HG02884 (cell line): ENCODE data around the gene KIF13A.
"Not testable (repeated sequence)": the region's sequence is repeated elsewhere in the genome, so short reads cannot be mapped to it uniquely, and the experiment has no call there.

Experiments used
- ATAC-seq: cut with Tn5 transposase; IDR thresholded peaks from one replicate; pipeline ENCODE4 v1.9.1; 2021; ENCODE audit warnings: mild to moderate bottlenecking, moderate library complexity; ENCODE audit not compliant: unreplicated experiment

The KIF13A gene

DNA sequence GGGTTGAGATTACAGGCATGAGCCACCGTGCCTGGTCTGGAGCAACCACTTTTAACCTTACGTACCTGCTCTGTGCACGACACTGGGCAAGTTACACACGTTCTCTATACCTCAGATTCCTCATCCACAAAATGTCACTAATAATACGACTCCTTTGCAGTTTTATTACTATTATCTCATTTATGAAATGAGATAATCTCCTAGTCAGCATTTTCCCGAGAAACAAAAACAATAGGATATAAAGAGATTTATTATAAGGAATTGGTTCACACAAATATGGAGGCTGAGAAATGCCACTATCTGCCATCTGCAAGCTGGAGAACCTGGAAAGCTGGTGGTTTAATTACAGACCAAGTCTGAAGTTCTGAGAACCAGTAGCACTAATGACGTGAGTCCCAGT, 12.0 kb upstream of the KIF13A start:
- no peak for ATAC-seq

DNA sequence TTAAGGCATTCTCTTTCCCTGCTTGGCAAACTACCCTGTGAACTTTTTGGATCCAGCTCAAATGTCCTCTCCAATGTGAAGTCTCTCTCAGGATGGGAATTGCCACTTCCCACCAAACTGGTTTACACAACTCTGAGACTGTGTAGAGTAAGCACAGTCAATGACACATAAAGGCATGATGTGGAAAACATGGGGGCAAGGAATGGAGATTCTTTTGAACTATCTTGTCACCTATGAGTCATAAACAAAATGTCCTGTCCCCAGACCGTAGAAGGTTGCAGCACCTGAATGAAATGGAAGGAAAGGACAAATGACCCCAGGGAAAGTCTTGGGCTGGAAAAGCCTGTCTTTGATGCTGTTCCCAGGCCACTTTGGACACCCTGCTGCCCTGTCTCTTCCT, 11.0 kb upstream of the KIF13A start:
- no peak for ATAC-seq

DNA sequence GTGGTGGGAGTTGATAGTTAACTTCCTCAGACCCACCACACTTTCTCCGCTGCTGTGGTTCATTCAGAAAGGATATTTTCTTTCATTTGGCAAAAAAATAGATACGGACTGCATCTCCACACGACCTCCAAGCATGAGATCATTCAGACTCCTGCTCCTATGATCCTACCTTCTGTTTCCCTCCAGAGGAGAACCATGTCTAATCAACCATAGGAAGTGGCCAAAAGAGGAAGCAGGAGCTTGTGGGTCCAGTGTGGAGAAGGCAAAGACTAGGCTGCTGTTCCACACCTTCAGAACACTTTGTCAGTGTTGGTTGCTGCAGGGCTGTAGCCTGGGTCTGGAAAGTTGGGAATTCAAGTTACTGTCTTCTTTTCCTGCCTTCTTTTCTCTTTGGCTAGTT, 10.6 kb upstream of the KIF13A start:
- ATAC-seq = no peak

DNA sequence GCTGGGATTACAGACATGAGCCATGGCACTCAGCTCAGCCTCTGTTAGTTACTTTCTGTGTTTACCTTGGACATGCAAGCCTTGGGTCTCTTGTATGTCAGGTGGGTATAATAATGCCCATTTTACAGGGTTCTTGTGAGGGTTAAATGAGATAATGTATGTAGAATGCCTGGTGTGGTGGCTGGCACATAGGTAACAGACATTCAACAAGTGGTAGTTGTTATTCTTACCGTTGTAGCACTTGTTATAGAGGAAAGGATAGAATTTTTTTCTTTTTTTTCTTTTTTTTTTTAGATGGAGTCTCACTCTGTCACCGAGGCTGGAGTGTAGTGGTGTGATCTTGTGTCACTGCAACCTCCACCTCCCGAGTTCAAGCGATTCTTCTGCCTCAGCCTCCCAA, 8.0 kb upstream of the KIF13A start:
- ATAC-seq = no peak

DNA sequence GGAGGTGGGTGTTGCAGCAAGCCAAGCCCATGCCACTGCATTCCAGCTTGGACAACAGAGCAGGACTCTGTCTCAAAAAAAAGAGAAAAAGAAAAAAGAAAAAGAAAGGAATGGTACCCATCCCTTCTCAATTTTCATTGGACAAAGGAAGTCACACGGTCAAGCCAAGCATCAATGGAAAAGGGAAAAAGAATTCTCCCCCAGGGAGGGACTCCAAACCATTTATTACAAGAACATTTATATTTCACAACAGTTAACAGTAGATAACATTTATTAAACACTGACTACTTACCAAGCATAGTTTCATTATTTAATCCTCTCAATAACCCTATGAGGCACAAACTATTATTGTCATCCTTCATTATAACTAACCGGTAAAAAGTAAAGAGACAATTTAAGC, 6.6 kb upstream of the KIF13A start:
- ATAC-seq = no peak

DNA sequence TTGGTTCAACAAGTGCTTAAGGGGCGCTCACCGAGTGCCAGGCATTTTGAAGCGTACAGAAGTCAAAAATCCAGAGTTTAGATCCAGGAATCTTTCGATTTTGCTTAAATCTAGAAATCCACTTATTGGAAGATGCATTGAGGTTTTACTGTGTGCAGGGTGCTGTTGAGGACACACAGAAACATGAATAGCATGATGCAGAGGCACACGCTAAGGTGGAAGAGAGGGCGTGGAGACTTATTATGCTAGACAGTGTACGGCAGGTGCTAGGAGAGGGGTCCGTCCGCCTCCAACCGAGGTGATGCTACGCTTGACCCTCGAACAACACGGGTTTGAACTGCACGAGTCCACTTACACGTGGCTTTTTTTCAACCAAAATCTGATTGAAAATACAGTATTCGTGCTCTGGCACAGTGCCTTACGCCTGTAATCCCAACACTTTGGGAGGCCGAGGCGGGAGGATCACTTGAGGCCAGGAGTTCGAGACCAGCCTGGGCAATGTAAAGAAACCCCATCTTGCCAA, 1.0 kb upstream of the KIF13A start:
- no peak for ATAC-seq

DNA sequence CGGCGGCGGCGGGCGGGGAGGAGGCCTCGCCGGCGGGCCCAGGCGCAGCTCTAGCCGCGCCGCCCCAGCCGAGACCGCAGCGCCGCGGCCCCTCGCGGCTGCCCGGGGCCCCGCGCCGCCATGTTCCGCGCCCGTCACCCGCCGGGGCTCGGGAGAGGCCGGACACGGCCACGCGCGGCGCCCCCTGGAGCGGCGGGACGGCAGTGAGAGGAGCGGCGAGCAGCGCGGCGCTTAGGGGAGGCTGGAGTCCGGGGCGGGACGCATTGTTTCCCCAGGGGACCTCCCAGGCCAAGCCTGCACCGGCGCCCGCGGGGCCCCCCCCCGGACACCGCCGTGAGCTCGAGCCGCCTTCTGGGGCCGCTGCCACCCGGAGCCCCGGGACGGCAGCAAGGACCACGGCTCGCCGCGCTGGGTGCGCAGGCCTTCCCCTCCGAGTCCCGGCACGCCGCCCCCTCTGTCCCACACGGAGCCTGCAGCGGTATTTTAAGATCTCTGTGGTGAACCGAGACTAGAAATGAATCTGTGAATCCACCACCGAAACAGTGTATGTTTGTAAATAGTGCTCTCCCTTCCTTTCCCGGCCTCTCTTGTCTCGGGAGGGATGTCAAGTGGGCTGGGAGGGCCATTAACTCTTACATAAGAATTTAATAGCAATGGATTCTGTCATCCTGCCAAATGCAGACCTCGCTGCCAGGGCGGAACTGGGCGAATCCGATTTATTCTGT, 424 bp upstream of the KIF13A start:
- peak; percentile 82 for ATAC-seq

DNA sequence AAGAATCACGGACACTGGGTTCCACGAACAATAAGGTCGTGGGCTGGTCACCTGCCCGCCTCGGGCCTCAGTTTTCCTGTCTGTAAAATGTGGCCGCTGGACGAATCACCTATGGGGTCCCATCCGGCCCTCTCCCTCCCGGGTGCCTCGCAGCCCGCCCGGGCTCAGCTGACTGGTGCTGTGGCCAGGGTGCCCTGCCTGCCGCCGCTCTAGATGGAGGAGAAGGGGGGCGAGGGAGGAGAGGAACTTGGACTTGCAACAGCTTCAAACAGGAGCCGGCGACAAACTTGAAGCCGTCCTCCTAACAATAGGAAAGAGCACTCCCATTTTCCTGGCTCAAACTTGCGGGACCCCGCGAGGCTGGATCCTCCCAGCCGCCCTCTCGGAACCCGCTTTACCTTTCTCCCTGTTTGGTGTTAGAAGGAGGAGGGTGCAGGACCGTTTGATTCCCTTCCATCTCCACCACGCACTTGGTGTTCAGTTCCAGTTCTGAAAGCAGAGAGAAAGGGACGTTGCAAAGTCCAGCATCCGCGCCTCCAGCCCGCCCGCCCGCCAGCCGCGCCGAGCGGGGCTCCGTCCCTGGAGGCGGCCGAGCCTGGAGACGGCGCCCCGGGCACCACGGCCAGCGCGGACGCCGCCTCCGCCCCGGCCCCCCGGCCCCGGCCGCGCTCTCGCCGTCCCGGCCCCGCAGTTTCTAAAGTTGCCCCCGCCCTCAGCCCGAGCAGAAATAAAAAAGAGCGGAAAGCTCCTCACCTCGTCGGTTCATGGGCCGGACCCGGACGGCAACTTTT, 584 bp downstream of the KIF13A start:
- peak; percentile 14 for ATAC-seq

DNA sequence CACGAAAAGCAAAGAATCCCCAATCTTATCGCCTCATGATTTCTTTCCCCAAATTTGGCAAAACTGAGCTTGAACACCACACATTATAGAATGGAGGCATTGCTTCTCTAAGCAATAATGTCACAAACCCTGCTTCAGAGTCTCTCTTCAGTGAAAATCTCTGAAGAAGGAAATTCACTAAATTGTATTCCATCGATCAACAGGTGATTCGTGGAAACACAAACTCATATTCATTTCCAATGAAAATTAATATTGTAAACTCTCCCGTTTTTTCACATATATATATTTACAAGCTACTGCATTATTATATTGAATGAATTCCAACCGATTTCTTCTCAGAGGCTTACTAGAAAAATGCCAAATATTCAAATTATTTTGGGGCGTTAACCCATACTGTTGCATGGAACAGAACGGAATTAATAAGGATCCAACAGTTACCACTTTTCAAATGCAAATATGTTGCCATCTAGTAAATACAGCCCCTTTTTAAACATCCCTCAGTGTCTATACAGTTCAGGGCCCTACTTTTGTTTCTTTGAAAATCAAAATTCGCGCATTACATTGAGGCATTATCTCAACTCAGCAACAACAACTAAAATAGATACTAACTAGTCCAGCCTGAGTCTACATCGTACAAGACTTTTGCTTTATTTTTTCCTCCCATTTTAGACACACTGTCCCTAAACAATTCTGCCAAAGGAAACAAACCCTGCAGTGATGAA, 1.3 kb downstream of the KIF13A start:
- ATAC-seq = no peak

DNA sequence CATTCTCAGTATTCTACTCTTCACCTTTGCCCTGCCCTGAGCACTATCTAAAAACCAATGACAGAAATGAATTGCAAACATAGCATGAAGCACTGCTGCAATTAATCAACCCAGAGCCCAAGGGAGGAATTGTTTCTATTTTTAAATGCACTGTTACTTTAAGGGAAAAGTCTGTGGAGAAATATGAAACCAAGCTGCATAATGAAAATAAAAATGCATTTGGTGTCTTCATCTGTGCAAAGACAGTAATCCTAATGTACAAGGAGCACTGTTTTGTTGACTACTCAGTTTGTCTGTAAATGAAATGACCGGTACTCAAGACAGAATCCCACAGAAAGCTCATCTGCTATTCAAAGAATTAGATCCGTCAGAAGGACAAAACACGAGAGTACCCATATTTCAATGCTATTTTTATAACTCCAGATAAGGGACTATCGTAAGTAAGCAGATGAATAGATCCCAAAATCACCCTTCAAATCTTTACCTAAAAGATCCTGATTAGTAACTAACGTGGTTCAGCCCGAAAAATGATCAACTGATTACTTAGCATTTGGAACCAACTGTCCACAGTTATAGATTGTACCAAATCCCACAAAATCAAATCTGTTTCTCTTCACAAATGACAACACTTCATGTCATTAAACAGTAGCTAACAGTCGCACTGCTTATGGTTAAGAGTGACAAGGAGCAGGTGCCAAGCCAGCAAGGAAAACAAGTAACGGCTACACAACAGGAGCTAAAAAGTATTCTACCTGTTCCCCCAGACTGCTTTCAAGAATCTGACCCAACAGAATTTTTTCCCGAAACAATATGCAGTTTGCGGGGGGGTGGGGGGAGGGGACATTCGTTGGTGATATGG, 2.4 kb downstream of the KIF13A start:
- ATAC-seq = no peak

DNA sequence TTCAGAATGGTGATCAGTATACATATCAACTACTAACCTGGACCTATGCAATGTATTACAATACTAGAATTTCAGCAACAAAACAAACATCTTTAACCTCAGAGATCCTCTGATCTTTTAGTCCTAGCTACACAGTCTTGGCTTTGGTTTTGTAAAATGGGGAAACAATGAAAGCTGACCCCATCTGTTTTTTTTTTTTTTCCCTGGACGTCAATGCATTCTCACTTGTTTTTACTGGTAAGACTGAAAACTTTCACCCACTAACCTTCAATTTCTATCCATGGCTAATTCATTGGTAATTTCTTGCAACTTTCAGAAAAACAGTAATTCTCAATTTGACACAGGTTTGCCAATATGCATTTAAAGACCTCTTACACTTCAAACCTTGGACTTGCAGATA, 3.0 kb downstream of the KIF13A start:
- no peak for ATAC-seq

DNA sequence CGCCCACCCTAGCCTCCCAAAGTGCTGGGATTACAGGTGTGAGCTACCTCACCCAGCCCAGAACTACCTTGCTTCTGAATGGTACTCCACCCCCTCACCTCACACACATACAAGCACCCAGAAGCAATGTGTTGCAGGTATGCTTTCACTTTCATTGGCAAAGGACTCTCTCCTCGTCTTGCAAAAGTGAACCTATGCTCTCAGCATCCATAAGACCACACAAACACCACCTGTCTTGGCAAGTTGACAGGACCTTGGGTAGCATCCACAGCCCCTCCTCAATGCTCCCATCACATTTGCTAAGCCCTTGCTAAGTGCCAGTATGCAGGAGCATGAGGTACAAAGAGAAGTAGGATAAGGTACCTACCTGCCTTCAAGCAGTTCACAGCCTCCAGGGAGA, 3.7 kb downstream of the KIF13A start:
- no peak for ATAC-seq

DNA sequence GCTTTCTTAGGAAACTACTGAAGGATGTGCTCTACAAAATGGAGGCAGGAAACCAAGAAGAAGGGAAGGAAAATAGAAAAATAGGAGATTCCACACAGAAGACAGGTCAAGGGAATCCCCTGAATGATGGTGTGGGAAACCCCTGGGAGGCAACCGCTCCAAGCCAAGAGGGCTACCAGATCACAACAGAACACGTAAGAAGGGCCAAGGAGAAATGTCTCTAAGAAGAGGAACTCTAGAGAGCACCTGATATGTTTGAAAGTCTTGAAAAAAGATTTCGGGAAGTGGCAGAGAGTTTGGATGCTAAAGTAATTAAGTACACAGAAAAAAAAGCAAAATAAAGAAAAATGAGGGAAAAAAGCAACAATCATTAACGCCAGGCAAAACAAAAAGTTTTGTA, 7.1 kb downstream of the KIF13A start:
- ATAC-seq = no peak

DNA sequence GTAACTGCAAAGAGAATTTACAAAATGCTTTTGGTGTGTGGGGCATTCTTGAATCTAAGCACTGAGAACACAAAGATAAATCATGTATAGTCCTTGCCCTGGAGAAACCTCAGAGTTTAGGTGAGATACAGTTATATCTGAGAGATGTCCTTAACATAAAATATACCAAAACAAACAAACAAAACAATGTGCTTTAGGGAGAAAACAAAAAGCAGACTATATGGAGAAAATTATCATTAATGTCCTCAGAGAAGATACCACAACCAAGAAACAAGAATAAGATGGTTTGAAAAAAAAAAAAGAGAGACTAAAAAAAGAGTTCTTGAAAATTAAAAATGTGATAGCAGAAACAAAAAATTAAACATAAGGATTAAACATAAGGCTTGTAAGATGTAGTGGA, 8.0 kb downstream of the KIF13A start:
- ATAC-seq = no peak

DNA sequence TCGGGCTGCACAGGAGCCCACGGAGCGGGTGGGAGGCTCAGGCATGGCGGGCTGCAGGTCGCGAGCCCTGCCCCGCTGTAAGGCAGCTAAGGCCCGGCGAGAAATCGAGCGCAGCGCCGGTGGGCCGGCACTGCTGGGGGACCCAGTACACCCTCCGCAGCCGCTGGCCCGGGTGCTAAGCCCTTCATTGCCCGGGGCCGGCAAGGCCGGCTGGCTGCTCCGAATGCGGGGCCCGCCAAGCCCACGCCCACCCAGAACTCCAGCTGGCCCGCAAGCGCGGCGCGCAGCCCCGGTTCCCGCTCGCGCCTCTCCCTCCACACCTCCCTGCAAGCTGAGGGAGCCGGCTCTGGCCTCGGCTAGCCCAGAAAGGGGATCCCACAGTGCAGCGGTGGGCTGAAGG, 11.2 kb downstream of the KIF13A start:
- not testable (repeated sequence) for ATAC-seq

DNA sequence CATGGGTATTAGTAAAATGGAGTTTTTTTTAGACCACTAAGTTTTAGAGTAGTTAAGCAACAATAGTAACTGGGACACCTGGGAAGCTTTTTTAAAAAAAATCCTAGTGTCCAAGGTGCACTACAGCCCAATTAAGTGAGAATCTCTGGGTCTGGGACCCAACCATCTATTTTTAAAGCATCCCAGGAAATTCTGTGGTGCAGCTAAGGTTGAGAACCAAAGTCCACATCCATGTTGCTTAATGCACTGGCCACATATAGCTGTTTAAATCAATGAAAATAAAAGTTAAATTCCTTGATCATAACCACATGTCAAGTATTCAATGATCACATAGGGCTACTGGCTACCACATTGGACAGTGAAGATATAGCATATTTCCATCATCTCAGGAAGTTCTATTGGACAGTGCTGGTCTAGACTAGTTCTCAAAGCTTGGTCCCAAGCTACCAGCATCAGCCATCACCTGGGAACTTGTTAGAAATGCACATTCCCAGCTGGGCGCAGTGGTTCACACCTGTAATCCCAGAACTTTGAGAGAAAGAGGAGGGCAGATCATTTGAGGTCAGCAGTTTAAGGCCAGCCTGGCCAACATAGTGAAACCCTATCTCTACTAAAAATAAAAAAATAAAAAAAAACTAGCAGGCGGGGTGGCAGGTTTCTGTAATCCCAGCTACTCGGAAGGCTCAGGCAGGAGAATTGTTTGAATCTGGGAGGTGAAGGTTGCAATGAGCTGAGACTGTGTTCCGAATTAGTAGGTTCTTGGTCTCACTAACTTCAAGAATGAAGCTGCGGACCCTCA, 12.7 kb downstream of the KIF13A start:
- no peak for ATAC-seq

DNA sequence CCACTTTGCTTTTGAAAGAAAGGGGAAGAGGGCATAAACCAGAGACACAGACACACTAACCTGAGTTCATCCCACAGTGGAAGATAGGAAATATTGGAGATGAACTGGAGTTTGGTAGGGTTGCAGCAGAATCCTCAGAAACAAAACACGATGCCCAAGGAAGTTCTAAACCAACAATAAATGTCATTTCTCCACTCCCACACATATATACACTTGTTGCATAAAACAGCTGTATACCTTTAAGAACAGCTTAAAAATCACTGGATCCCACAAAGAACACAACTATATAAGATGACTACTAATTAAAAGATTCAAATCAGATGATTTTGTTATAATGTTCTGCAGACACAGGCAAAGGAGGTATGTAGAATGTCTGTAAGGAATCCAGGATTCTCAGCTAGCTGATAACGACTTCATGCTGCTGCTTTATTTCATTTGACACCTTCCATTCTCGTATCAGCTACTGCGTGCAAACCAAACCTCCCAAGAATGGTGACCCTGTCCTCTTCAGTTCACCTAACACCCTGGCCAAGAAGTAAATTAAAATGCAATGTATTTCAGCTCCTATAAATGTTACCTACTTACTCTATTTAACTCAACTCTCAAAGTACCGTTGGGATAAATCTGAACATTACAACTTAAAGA, 14.3 kb downstream of the KIF13A start:
- no peak for ATAC-seq

DNA sequence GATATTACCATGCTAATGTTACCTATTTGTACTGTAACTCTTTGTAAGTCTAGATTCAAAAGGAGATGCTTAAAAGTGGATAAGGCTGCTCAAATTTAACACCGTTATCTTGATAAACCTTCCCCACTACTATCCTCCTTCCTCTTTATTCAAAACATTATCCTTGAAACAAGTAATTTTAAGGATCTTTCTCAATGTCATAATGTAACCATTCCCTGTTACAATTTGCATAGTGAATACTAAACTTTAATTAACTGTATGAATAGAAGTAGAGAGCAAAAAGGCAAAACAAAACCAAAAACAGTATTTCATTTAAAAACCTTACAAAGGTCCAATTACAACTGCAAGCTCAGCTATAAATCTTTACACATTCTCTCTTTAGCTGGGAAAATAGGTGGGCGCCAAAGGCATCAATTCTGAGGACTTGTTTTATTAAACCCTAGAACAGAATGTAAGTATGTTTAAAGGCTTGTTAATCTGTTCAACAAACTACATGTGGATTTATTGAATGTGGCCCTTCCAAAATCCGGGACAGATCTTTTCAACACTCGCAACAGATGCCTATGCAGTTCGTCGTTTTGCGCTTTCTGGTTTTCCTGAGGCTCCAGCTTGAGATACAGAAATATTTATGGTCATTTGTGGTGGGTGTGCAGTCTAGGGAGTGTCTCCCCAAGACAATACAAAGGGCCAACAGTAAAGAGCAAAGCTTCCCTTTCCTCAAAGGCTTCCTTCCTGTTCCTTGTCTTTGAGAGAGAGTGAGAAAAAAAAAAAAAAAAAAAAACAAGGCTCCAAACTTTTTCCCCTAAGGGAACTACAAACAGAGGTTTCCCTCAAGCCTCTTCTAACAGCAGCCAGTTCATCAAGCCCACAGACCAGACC, 15.1 kb downstream of the KIF13A start:
- ATAC-seq = no peak
